ENCODE data around the gene TMEM163.

TMEM163 gene

GRCh38 chr2:134703426-134703825, 15.4 kb downstream of the TMEM163 start:
- no peak overlapping the region for H3K27ac ChIP-seq (ENCODE audit: extremely low read depth, low read depth, low read length)
- H3K4me1 ChIP-seq (ENCODE audit: control insufficient read depth, insufficient read depth, low read length), result no peaks in the 10 kb centered on the region
- no peaks in the 10 kb centered on the region for H3K9me3 ChIP-seq (ENCODE audit: control insufficient read depth, insufficient read depth, low read depth, low read length)
- ChIA-PET CTCF (interaction anchor here (0.7 to 1.9 kb wide), 3 partner anchors 9 to 11 kb away, joined by 3 to 5 read pairs (median 4); no protein-coding TSS in a partner anchor), POLR2A (no interaction called here)
- H3K36me3 ChIP-seq (ENCODE audit: control insufficient read depth in 2 of 2, insufficient read depth in 1 of 2, low read length in 2 of 2), result no peaks in the 10 kb centered on the region
- no peak for TF ChIP-seq WT1 (tag by site-specific recombination; IDR thresholded peaks at IDR 0.05)
- no peak for TF ChIP-seq KLF8 (tag by site-specific recombination; IDR thresholded peaks at IDR 0.05)
- TF ChIP-seq ZBTB21 (tag by site-specific recombination; IDR thresholded peaks at IDR 0.05), result no peak
- no peak for TF ChIP-seq ZNF174 (tag by site-specific recombination; IDR thresholded peaks at IDR 0.05)
- no peak for TF ChIP-seq ZNF518A (tag by site-specific recombination; conservative IDR thresholded peaks at IDR 0.05; ENCODE audit: low read depth)
- no peak for TF ChIP-seq ZNF510 (tag by site-specific recombination; IDR thresholded peaks at IDR 0.05; ENCODE audit: insufficient replicate concordance)
- no peak for TF ChIP-seq BCL11A (tag by site-specific recombination; IDR thresholded peaks at IDR 0.05; ENCODE audit: low read depth)
- TF ChIP-seq SETDB1 (IDR thresholded peaks at IDR 0.05; ENCODE audit: insufficient read length, low read length), result no peak
- TF ChIP-seq ZNF777 (tag by site-specific recombination; IDR thresholded peaks at IDR 0.05; ENCODE audit: borderline replicate concordance), result no peak
- no peak for TF ChIP-seq ZNF24 (tag by site-specific recombination; IDR thresholded peaks at IDR 0.05)
- TF ChIP-seq PRDM4 (tag by site-specific recombination; IDR thresholded peaks at IDR 0.05), result no peak
- no peak for TF ChIP-seq ZNF548 (tag by site-specific recombination; IDR thresholded peaks at IDR 0.05)
- no peak for TF ChIP-seq ZBTB49 (tag by site-specific recombination; IDR thresholded peaks at IDR 0.05; ENCODE audit: low read depth)
- no peak for TF ChIP-seq ZNF645 (tag by site-specific recombination; IDR thresholded peaks at IDR 0.05)
- no peak for TF ChIP-seq ZNF366 (tag by site-specific recombination; conservative IDR thresholded peaks at IDR 0.05)
- no peak for TF ChIP-seq RBAK (tag by site-specific recombination; IDR thresholded peaks at IDR 0.05)
- TF ChIP-seq BCL6B (tag by site-specific recombination; IDR thresholded peaks at IDR 0.05), result no peak
- no peak for TF ChIP-seq TCF7L2 (IDR thresholded peaks at IDR 0.05; ENCODE audit: borderline replicate concordance, low read depth, low read length)
- no peak for TF ChIP-seq ZNF248 (tag by site-specific recombination; IDR thresholded peaks at IDR 0.05)
- TF ChIP-seq YY1 (tag by site-specific recombination; IDR thresholded peaks at IDR 0.05), result no peak
- H3K4me3 ChIP-seq (ENCODE audit: low read depth, low read length), result no peak overlapping the region
